A172 (cell line): ENCODE measurements around the gene PGRMC1. TPM values are rescaled to one million over a fixed set of nuclear protein-coding genes. Genes with fewer than 3 reads are reported as not detected.

ENCODE experiments used
- total RNA-seq: library from RNA; depleted of rRNA; stranded (reverse); fragments of >200 nt; shearing (Covaris generic); gene quantifications from 2 replicates; pipeline ENCODE4 v1.2.3, GENCODE V29; 2014; rRNA removed

PGRMC1 gene
- total RNA-seq, 1 experiment from 2014 or later, result 85.1 TPM

Other genes with a start within 250 kb of the PGRMC1 start
- gene CT47C1, start 163.3 kb upstream of the PGRMC1 start, total RNA-seq, result not detected in 2 replicates
- gene KIAA1210, start 108.5 kb upstream of the PGRMC1 start, total RNA-seq, result 0.10 TPM in 1 of 2 replicates, not detected in the other
- gene SLC25A43, start 163.1 kb downstream of the PGRMC1 start, total RNA-seq, result 13.2 and 14.9 TPM in 2 replicates
- 161 and 176 TPM in 2 replicates for gene SLC25A5, start 232.2 kb downstream of the PGRMC1 start, total RNA-seq